ENCODE measurements around the gene MRFAP1.

MRFAP1 gene

GRCh38 chr4:6640292-6641163 lies at the start of gene MRFAP1:
Gene MRFAP1, plus strand, starts transcription at chr4:6640685. Its CDS starts 178 bp downstream, at chr4:6640863.
- peak; percentile 93 for DNase-seq

GRCh38 chr4:6591313-6591712 lies 49.2 kb upstream of the MRFAP1 start:
- no peak for DNase-seq

- DNase-seq = no peak
Observed at GRCh38 chr4:6591781-6592180, 48.7 kb upstream of the MRFAP1 start.

GRCh38 chr4:6592804-6593563 lies 47.5 kb upstream of the MRFAP1 start:
- DNase-seq = no peak

GRCh38 chr4:6594341-6594740 lies 46.1 kb upstream of the MRFAP1 start:
- no peak for DNase-seq

- DNase-seq = no peak
Observed at GRCh38 chr4:6594826-6595355, 45.6 kb upstream of the MRFAP1 start.

GRCh38 chr4:6595897-6596537 lies 44.5 kb upstream of the MRFAP1 start:
- no peak for DNase-seq

- DNase-seq = no peak
Observed at GRCh38 chr4:6596948-6597347, 43.5 kb upstream of the MRFAP1 start.

- DNase-seq = no peak
Observed at GRCh38 chr4:6598127-6598526, 42.4 kb upstream of the MRFAP1 start.

GRCh38 chr4:6598641-6599040 lies 41.8 kb upstream of the MRFAP1 start:
- no peak for DNase-seq

GRCh38 chr4:6601661-6602250 lies 38.7 kb upstream of the MRFAP1 start:
- no peak for DNase-seq

- no peak for DNase-seq
Observed at GRCh38 chr4:6602289-6602688, 38.2 kb upstream of the MRFAP1 start.

- no peak for DNase-seq
Observed at GRCh38 chr4:6603128-6603527, 37.4 kb upstream of the MRFAP1 start.

GRCh38 chr4:6605114-6605513 lies 35.4 kb upstream of the MRFAP1 start:
- DNase-seq = no peak

- no peak for DNase-seq
Observed at GRCh38 chr4:6605605-6606004, 34.9 kb upstream of the MRFAP1 start.

GRCh38 chr4:6606465-6607235 lies 33.8 kb upstream of the MRFAP1 start:
- no peak for DNase-seq

- DNase-seq = no peak
Observed at GRCh38 chr4:6607368-6608055, 33.0 kb upstream of the MRFAP1 start.

GRCh38 chr4:6608758-6609414 lies 31.6 kb upstream of the MRFAP1 start:
- DNase-seq = no peak

GRCh38 chr4:6609415-6610079 lies 30.9 kb upstream of the MRFAP1 start:
- DNase-seq = no peak

- DNase-seq = no peak
Observed at GRCh38 chr4:6610856-6611430, 29.5 kb upstream of the MRFAP1 start.
